ENCODE results near the gene DUOX2.
A peak's percentile ranks its signal among the peaks of the same experiment; 100 is the strongest.
"Not testable (repeated sequence)": the region's sequence is repeated elsewhere in the genome, so short reads cannot be mapped to it uniquely, and the experiment has no call there.

The DUOX2 gene

GRCh38 chr15:45120081-45120972 is 6.4 kb upstream of the DUOX2 start:
- no peak for DNase-seq (ENCODE audit: low spot score)

GRCh38 chr15:45118996-45119395 is 5.0 kb upstream of the DUOX2 start:
- DNase-seq (ENCODE audit: low spot score) = no peak

GRCh38 chr15:45118131-45118588 is 4.2 kb upstream of the DUOX2 start:
- DNase-seq (ENCODE audit: low spot score) = peak; percentile 91

GRCh38 chr15:45117308-45118130 is 3.5 kb upstream of the DUOX2 start:
- no peak for DNase-seq (ENCODE audit: low spot score)

GRCh38 chr15:45116482-45117307 is 2.7 kb upstream of the DUOX2 start:
- no peak for DNase-seq (ENCODE audit: low spot score)

GRCh38 chr15:45116006-45116481 is 2.1 kb upstream of the DUOX2 start:
- no peak for DNase-seq (ENCODE audit: low spot score)

GRCh38 chr15:45115312-45115820 is 1.4 kb upstream of the DUOX2 start:
- no peak for DNase-seq (ENCODE audit: low spot score)

GRCh38 chr15:45114751-45115085 is 746 bp upstream of the DUOX2 start:
- DNase-seq (ENCODE audit: low spot score) = no peak

GRCh38 chr15:45113380-45113990 is 487 bp downstream of the DUOX2 start:
- DNase-seq (ENCODE audit: low spot score) = no peak

GRCh38 chr15:45112591-45113379 is 1.2 kb downstream of the DUOX2 start:
- no peak for DNase-seq (ENCODE audit: low spot score)

GRCh38 chr15:45112143-45112590 is 1.8 kb downstream of the DUOX2 start:
- DNase-seq (ENCODE audit: low spot score) = no peak

- DNase-seq (ENCODE audit: low spot score) = no peak
Observed at GRCh38 chr15:45111390-45112142, 2.4 kb downstream of the DUOX2 start.

- DNase-seq (ENCODE audit: low spot score) = no peak
Observed at GRCh38 chr15:45110256-45110820, 3.6 kb downstream of the DUOX2 start.

- DNase-seq (ENCODE audit: low spot score) = no peak
Observed at GRCh38 chr15:45107941-45108630, 5.9 kb downstream of the DUOX2 start.

- no peak for DNase-seq (ENCODE audit: low spot score)
Observed at GRCh38 chr15:45106002-45106790, 7.8 kb downstream of the DUOX2 start.

GRCh38 chr15:45105586-45105985 is 8.4 kb downstream of the DUOX2 start:
- no peak for DNase-seq (ENCODE audit: low spot score)

GRCh38 chr15:45104170-45104569 is 9.8 kb downstream of the DUOX2 start:
- DNase-seq (ENCODE audit: low spot score) = not testable (repeated sequence)
